ENCODE results near the gene SLC4A4.

SLC4A4 gene

DNA sequence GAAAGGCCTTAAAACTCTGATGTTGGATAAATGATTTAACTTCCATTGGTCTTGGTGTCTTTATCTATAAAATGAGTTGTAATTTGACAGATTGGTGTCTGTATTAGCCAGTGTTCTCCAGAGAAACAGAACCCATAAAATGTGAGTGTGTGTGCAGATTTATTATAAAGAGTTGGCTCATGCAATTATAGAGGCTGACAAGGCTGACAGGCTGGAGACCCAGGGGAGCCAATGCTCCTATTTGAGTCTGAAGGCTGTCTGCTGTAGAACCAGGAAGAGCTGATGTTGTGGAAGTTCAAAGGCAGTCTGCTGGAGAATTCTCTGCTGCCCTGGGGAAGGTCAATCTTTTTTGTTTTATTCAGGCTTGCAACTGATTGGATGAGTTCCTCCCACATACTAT, 131.7 kb downstream of the SLC4A4 start:
- no peaks in the 10 kb centered on the region for H3K9me2 ChIP-seq (replicated peaks; ENCODE audit: insufficient read depth, low read length)
- no peak overlapping the region for H3K9ac ChIP-seq (ENCODE audit: low read length)
- H3F3A ChIP-seq (ENCODE audit: insufficient read depth), result no peaks in the 10 kb centered on the region
- no peak overlapping the region for H3K4me2 ChIP-seq (ENCODE audit: low read depth, low read length, poor library complexity, severe bottlenecking)
- H3K79me2 ChIP-seq (ENCODE audit: insufficient read depth, low read length), result no peaks in the 10 kb centered on the region
- H4K20me1 ChIP-seq (ENCODE audit: low read depth, low read length), result no peaks in the 10 kb centered on the region
- H3K36me3 ChIP-seq (ENCODE audit: low read length), result no peaks in the 10 kb centered on the region
- H3K9me3 ChIP-seq (ENCODE audit: insufficient read depth, low read length), result no peaks in the 10 kb centered on the region
- H2AFZ ChIP-seq (ENCODE audit: low read depth, low read length, severe bottlenecking), result no peak overlapping the region
- TF ChIP-seq, protein P1, sequence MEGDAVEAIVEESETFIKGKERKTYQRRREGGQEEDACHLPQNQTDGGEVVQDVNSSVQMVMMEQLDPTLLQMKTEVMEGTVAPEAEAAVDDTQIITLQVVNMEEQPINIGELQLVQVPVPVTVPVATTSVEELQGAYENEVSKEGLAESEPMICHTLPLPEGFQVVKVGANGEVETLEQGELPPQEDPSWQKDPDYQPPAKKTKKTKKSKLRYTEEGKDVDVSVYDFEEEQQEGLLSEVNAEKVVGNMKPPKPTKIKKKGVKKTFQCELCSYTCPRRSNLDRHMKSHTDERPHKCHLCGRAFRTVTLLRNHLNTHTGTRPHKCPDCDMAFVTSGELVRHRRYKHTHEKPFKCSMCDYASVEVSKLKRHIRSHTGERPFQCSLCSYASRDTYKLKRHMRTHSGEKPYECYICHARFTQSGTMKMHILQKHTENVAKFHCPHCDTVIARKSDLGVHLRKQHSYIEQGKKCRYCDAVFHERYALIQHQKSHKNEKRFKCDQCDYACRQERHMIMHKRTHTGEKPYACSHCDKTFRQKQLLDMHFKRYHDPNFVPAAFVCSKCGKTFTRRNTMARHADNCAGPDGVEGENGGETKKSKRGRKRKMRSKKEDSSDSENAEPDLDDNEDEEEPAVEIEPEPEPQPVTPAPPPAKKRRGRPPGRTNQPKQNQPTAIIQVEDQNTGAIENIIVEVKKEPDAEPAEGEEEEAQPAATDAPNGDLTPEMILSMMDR (IDR thresholded peaks at IDR 0.05; ENCODE audit: insufficient read depth, low read length, poor library complexity, severe bottlenecking), result no peak
- no peak overlapping the region for H3K27ac ChIP-seq (ENCODE audit: low read depth, low read length)
- H3K4me3 ChIP-seq (ENCODE audit: insufficient read depth, low read length, poor library complexity, severe bottlenecking), result no peak overlapping the region
- H3K27me3 ChIP-seq (ENCODE audit: low read length), result no peaks in the 10 kb centered on the region

DNA sequence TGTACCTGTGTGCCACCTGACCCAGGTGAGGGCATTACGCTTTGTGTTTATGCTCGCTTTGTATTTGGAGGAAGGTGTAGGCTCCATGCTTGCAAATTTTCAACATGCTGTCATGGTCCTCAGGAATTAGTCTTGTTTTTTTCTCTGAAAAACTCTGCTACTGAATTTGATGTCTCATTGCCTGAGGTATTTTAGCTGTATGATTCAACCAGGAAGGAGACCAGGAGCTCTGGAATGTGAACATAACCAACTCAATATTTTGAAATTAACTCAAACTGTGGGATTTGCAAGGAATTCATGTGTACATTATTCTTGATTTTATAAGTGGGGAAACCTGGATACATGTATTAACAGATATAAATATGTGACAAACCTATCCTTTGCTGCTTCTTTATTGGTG, 134.1 kb downstream of the SLC4A4 start:
- H3K36me3 ChIP-seq (ENCODE audit: low read length), result no peaks in the 10 kb centered on the region
- H3K27ac ChIP-seq (ENCODE audit: low read depth, low read length), result no peak overlapping the region
- TF ChIP-seq, protein P1 (IDR thresholded peaks at IDR 0.05; ENCODE audit: insufficient read depth, low read length, poor library complexity, severe bottlenecking), result no peak
- no peak for TF ChIP-seq EZH2phosphoT487 (conservative IDR thresholded peaks at IDR 0.05; ENCODE audit: low read length)
- no peak overlapping the region for H2AFZ ChIP-seq (ENCODE audit: low read depth, low read length, severe bottlenecking)
- H3K4me2 ChIP-seq (ENCODE audit: low read depth, low read length, poor library complexity, severe bottlenecking), result no peak overlapping the region
- no peaks in the 10 kb centered on the region for H3F3A ChIP-seq (ENCODE audit: insufficient read depth)
- H3K27me3 ChIP-seq (ENCODE audit: low read length), result no peaks in the 10 kb centered on the region
- H3K79me2 ChIP-seq (ENCODE audit: insufficient read depth, low read length), result no peaks in the 10 kb centered on the region
- H3K9ac ChIP-seq (ENCODE audit: low read length), result no peak overlapping the region
- H3K4me3 ChIP-seq (ENCODE audit: insufficient read depth, low read length, poor library complexity, severe bottlenecking), result no peak overlapping the region
- H3K9me2 ChIP-seq (replicated peaks; ENCODE audit: insufficient read depth, low read length), result no peaks in the 10 kb centered on the region
- H3K9me3 ChIP-seq (ENCODE audit: insufficient read depth, low read length), result no peaks in the 10 kb centered on the region
- no peaks in the 10 kb centered on the region for H4K20me1 ChIP-seq (ENCODE audit: low read depth, low read length)

DNA sequence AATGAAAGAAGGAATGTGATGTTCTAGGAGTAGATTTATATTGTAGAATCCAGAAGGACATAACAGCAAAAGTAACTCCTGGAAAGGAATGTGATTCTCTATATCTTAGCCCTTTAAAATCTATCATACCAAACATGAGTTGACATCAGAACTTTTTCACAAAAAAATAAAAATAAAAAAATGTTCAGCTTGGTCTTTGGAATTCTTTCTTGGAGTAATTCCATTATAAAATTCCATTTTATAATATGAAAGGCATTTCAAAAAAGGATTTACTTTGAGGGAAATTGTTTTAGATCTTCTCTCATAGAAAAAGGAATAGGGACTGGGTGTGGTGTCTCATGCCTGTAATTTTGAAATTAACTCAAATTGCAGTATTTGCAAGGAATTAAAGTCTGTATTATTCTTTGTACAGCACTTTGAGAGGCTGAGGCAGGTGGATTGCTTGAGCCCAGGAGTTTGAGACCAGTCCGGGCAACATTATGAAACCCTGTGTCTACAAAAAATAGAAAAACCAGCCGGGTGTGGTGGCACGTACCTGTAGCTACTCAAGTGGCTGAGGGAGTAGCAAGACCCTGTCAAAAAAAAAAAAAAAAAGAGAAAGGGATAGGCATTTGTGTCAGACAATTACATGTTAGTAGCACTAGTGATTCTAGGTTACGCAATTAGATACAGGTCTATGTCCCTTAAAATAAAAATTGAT, 134.9 kb downstream of the SLC4A4 start:
- TF ChIP-seq EZH2phosphoT487 (conservative IDR thresholded peaks at IDR 0.05; ENCODE audit: low read length), result no peak
- Histone ChIP-seq H3K4me3 (ENCODE audit: insufficient read depth, low read length, poor library complexity, severe bottlenecking) (no peak overlapping the region), H3K79me2 (ENCODE audit: insufficient read depth, low read length) (no peaks in the 10 kb centered on the region), H2AFZ (ENCODE audit: low read depth, low read length, severe bottlenecking) (no peak overlapping the region), H3K4me2 (ENCODE audit: low read depth, low read length, poor library complexity, severe bottlenecking) (no peak overlapping the region), H3F3A (ENCODE audit: insufficient read depth) (no peaks in the 10 kb centered on the region), H3K36me3 (ENCODE audit: low read length) (no peaks in the 10 kb centered on the region), H3K9ac (ENCODE audit: low read length) (no peak overlapping the region), H4K20me1 (ENCODE audit: low read depth, low read length) (no peaks in the 10 kb centered on the region), H3K27me3 (ENCODE audit: low read length) (no peaks in the 10 kb centered on the region), H3K27ac (ENCODE audit: low read depth, low read length) (no peak overlapping the region), H3K9me2 (replicated peaks; ENCODE audit: insufficient read depth, low read length) (no peaks in the 10 kb centered on the region), H3K9me3 (ENCODE audit: insufficient read depth, low read length) (no peaks in the 10 kb centered on the region)

DNA sequence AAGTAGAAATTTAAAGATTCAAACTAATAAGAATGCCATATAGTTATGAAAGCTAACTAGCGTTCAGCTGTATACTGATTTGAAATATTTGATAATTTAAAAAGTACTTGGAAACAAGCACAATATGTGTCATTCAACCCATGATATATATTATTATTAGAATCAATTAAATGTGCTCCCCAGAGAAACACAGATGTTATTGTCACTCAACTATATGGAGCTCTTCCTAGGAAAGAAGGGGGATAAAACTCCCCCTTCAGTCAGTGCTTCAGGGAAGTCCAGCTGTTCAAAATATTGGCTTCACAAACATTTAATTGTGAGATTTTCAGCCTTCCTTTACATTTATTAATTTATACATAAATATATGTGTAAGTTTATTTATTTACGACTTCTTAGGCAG, 135.9 kb downstream of the SLC4A4 start:
- no peak for TF ChIP-seq EZH2phosphoT487 (conservative IDR thresholded peaks at IDR 0.05; ENCODE audit: low read length)
- TF ChIP-seq, protein P1 (IDR thresholded peaks at IDR 0.05; ENCODE audit: insufficient read depth, low read length, poor library complexity, severe bottlenecking), result no peak
- no peaks in the 10 kb centered on the region for H3K9me2 ChIP-seq (replicated peaks; ENCODE audit: insufficient read depth, low read length)
- H3K4me3 ChIP-seq (ENCODE audit: insufficient read depth, low read length, poor library complexity, severe bottlenecking), result no peak overlapping the region

More for the DNA sequence above, 135.9 kb downstream of the SLC4A4 start:
- Histone ChIP-seq H3K36me3 (ENCODE audit: low read length) (no peaks in the 10 kb centered on the region), H3K79me2 (ENCODE audit: insufficient read depth, low read length) (no peaks in the 10 kb centered on the region), H3K27me3 (ENCODE audit: low read length) (no peaks in the 10 kb centered on the region), H2AFZ (ENCODE audit: low read depth, low read length, severe bottlenecking) (no peak overlapping the region), H3K9ac (ENCODE audit: low read length) (no peak overlapping the region), H3K4me2 (ENCODE audit: low read depth, low read length, poor library complexity, severe bottlenecking) (no peak overlapping the region), H3K9me3 (ENCODE audit: insufficient read depth, low read length) (no peaks in the 10 kb centered on the region), H3F3A (ENCODE audit: insufficient read depth) (no peaks in the 10 kb centered on the region), H4K20me1 (ENCODE audit: low read depth, low read length) (no peaks in the 10 kb centered on the region), H3K27ac (ENCODE audit: low read depth, low read length) (no peak overlapping the region)
